Epidermal melanocyte (primary cell): ENCODE data around the gene SLC25A11.

ENCODE experiments used
- DNase-seq: peaks from one replicate; pipeline ENCODE4 v3.0.0; 2011; ENCODE audit warnings: low spot score; ENCODE audit not compliant: insufficient read length

Gene SLC25A11

DNA sequence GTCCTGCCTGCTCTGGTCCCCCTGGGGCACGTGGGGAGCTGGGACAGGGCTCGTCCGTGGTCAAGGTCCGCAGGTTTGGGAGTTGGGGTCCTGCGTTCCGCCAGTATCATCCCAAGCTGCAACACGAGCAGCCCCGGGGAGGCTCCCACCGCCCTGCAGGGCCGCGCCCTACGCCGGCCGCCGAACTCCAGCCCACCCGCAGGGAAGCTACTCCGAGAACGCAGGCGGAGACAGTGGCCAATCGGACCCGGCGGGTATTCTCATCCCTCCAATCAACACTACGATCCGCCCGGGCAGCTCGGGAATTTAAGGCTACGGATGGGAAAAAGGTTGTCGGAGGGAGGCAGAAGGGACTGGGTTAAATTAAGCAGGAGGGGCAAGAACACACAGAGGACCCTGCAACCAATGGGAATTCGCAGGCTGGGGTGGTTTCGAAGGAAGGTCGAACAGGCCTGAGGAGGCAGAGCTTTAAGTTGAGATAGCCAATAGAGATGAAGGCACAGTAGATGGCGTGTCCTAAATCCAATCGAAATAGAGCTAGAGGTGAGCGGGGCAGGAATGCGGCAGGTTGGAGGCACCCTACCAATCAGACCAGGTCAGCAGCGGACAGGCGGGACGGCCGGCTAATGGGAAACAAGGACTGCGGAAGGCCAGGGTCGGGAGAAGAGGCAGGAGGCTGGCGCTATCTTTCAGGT, 27.1 kb upstream of the SLC25A11 start:
- DNase-seq, result peak; percentile 99

DNA sequence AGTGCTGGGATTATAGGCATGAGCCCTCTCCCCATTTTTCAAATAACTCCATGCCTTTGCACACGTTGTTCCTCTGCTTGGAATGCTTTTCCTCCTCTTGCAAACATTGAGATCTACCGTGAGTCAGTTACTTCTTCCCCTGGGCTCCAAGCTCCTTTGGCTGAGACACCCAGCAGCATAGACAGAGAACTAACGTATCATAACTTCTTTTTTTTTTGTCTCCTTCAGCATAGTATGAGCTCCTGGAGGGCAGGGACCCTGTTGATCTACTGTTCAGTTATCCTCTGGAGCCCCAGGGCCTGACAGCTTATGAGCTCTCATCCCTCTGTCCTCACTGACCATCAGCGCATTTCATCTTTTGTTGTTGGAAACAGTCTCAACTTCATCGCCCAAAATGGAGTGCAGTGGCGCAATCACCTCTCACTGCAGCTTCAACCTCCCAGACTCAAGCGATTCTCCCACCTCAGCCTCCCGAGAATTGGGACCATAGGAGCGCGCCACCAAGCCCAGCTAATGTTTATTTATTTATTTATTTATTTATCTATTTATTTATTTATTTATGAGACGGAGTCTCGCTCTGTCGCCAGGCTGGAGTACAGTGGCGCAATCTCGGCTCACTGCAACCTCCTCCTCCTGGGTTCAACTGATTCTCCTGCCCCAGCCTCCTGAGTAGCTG, 25.6 kb upstream of the SLC25A11 start:
- DNase-seq, result no peak

DNA sequence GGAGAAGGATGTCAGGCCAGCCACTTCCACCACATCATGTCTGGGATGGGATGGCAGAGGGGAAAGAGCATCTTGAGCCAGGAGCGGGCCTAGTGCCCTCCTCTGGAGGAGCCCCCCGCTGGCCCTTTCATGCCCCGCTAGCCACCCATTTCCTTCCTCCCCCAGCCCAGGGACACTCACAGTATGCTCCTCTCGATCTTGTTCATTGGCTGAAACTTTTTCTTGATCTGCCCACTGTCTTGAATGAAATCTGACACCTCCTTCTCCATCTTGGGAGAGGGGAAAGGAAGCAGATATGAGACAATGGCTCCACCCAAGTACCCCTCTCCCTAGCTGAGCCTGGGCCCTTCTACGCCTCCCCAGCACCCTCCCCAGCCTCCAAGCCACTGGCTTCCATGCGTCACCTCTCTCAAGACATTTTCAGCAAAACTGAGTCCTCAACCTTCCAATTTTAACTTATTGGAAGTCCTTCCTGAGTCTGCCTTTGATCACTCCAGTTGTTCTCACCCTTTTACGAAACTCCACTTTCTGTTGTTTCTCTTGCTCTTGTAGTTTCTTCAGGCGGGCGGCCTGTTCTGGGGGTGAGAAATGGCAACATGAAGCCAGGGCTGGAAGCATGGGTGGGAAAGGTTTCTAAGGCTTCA, 20.6 kb upstream of the SLC25A11 start:
- DNase-seq, result no peak

DNA sequence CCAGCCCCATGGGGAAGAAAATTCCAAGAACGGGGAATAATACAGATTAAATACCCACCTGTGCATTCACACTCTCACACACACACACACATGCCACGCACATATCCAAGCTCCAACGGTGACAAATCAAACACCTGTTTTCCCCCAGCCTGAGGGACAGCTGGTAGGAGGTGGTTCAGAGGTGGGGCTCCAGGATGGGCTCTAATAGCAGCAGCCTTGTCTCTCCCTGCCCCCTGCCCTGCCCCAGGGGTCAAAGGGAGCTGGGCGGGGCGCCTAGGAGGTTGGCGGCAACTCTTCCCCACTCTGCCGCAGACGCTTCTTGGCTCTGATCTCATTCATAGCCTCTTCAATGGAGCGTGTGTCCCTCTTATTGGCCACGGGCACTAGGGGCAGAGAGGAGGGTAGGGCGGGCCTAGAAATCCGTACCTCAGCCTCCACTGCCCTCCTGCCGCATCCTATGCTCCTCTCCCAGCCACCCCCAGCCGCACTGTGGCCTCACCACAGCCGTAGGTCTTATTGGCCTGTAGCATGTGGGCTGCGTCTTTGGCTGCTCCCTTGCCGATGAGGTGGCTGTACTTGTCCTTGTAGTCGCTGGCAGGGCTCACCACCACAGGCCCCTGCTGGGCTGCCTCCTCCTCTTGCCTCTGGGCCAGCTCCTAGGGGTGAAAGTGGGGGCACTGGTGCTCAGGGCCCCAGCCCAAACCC, 19.6 kb upstream of the SLC25A11 start:
- no peak for DNase-seq

DNA sequence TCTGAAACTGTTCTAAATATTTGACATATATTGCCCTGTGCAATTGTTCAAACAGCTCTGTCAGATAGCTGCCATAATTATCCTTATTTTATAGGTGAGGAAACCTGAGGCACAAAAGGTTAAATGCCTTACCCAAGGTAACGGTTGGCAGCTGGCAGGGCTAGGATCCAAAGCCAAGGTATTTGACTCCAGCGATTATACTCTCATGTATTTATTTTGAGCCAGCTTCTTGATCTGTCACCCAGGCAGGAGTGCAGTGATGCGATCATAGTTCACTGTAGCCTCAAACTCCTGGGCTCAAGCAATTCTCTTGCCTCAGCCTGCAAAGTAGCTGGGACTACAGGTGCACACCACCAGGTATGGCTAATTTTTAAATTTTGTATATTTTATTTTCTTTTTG, 18.3 kb upstream of the SLC25A11 start:
- no peak for DNase-seq

DNA sequence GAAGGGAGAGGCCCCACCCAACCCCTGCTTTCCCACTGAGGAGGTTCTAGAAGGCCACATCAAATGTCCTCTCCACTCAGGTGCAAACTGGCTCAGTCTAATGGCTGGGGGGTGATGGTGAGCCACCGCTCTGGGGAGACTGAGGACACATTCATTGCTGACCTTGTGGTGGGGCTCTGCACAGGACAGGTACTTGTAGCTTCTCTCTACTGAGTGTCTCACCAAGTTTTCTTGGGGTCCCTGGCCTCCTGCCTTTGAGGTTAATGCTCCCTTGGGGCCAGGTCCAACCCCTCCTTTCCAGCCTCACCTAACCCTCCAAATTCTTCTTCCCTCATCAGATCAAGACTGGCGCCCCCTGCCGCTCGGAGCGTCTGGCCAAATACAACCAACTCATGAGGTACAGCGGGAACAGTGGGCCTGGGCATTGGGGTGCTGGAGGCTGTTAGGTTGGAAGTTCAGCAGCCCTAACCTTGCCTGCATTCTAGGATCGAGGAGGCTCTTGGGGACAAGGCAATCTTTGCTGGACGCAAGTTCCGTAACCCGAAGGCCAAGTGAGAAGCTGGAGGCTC, 16.7 kb upstream of the SLC25A11 start:
- no peak for DNase-seq

DNA sequence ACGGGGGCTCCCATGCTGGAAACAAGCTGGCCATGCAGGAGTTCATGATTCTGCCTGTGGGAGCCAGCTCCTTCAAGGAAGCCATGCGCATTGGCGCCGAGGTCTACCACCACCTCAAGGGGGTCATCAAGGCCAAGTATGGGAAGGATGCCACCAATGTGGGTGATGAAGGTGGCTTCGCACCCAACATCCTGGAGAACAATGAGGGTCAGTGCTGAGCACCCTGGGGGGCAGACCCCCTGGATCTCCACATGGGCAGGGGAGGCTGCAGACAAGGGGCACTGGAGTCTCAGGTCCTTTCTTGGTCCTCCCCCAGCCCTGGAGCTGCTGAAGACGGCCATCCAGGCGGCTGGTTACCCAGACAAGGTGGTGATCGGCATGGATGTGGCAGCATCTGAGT, 15.2 kb upstream of the SLC25A11 start:
- DNase-seq, result no peak

DNA sequence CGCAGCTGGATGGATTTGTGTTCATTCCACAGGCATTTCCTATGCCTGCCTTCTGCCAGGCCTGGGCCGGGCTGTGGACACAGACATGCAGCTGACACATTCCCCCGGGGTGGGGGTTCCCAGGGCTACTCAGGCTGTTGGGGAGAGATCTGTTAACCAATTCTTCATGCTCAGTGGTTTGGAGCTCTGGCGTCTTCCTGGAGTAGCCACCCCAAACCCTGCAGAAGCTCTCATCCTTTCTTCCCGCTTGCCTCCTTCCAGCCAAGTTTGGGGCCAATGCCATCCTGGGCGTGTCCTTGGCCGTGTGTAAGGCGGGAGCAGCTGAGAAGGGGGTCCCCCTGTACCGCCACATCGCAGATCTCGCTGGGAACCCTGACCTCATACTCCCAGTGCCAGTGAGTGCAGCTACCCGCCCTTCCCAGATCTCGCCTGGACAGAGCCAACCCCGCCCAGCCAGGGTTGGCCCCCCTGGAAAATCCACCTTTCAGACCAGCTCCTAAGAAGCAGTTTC, 13.7 kb upstream of the SLC25A11 start:
- no peak for DNase-seq

DNA sequence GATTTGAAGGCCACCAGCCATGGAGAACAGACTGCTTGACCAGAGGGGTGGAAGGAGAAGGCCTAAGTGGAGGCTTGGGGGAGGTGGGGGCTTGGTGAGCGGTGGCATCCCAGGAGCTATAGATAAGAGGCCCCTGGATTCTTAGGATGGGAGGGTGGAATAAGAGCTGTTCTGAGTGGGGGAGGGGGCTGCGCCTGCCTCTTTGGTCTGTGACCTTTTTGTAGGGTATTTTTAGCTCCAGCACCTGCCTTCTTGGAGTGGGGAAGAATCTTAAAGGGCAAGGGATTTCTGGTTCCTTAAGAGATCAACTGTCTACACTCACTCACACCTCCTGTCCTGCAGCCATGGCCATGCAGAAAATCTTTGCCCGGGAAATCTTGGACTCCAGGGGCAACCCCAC, 11.6 kb upstream of the SLC25A11 start:
- DNase-seq, result no peak

DNA sequence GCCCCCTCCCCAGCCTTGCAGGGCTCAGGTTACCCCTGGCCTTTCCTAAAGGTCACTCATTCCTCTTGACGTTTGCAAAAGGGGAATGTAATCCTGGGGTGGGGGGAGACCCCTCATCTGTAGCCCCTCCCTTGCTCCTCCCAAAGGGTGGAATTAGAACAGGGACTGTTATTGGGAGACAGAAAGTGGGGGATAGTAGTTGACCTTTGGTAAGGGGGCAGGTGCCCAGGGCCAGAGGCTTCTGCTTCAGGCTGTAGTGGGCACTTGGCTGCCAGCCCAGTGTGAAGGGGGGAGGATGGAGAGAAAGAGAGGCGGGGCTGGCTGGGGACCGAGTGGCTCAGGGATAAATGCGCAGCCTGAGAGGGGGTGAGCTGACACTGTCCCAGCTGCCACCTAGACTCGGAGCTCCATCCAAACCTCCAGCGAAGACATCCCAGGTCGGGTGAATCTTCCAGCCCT, 10.9 kb upstream of the SLC25A11 start, which contains the start of gene ENO3:
ENO3 (plus strand) TSS at position 374 of the 459 bp plus-strand sequence. CDS start 711 bp downstream, outside the sequence.
- no peak for DNase-seq

DNA sequence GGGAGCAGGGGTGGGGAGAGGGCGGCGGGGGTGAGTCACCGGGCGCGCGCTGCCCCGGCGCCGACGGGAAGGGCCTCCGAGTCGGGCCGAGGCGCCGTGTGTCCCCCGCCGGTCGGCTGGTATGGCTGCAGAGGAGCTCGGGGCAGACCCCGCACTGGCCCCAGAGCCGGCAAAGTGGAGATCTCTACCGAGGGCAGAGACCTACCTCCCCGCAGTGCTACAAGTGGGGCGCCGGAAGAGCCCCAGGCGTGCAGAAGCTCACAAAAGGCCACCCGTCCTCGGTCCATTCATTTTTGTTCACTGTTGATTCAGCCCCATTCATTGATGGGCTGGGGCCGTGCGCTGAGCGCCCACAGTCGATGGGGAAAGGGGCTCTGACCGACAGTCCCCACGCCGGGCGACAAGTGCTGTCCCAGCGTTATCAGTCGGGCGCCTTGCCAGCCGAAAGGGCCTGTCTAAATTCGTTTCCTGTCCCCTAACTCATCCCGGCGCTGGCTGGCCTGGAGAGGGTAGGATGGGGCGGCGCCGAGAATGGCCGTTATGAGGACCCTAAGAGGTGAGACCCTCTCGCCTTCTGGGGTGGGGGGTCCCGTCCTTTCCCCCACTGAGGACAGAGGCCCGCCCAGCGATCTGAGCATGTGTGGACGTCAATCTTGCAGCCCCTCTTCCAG, 10.4 kb upstream of the SLC25A11 start:
- no peak for DNase-seq

DNA sequence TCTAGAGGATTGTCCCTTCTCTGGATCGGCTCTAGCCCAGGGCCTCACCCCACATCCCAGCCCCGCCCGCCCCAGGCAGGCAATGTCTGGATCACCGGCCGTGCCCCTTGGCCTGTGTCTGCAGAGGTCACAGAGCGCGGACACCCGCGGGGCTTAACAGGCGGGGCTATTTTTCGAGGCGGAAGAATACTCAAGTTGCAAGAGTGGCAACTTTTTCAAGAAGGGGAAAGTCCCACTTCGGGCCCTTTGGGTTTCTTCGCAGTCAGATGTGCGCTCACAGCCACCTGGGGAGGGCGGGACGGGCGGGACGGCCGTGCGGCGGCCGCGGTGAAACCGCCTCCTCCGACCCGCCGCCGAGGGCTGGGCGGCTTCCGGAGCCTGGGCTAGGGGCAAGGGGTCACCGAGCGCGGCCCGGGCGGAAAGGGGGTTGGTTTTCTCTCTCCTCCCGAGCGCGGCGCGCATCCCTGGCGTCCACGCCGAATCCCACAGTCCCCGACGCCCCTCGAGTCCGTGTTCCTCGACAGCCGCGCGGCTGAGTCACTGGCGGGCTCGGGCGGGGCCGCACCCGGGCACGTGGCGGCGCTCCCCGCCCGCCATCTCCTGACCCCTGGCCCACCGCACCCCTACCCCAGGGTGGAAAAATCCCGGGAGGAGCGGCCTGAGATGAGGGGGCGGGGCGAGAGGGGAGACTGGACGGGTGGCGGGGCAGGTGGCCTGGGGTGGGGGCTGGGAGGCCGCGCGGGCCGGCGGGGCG, 9.7 kb upstream of the SLC25A11 start:
- DNase-seq, result peak; percentile 38

DNA sequence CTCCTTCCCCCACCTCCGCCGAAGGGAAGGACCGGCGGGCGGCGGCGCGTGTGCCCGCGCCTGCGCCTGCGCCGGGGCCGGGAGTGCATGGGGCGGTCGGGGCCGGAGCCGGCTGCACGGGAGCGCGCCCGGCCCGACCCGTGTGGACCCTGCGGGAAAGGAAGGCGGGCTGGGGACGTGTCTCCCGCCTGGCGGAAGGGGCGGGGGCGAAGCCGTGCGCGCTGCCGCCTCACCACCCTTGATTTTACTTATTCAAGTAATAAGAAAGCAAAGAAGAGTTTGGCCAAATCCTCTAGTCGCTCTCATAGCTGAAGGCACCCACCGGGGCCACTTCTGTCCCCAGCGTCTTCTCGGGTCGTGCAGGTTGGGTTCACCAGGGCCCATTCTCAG, 9.1 kb upstream of the SLC25A11 start:
- DNase-seq, result peak; percentile 97

DNA sequence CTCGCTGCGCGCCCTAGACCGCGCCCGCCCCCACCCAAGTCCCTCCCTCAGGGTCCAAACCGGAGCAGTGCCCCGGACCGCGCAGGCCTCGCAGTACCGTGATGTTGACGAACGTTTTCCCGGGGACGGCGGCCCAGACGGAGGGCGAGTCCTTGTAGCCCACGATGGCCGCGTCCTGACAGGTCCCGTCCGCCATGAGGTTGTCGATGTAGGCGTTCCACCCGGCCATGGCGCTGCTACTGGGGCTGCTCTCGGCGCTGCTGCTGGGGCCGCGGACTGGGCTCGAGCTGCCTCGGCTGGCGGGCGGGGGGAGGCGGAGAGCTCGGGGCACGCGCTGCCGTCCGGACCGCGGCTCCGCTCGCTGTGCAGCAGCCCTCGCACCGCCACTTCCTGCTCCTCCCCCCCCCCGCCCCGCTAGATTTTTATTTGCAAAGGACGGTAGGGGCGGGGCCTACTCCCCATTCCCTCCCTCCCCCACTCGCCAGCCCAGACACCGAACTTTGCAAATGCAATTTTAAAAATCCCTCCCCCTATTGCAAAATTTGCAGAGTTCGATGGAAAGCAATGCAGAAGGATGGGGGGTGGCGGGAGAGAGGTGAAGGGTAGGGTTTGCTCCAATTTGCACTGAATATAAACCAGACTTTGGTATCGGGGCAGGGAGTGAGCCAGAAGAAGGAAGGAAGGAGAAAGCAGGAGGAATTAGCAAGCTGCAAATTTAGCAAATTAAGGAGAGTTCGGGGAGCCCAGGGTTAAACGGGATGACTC, 8.5 kb upstream of the SLC25A11 start, which contains the start of gene PFN1:
PFN1 (minus strand) TSS at position 365 of the 765 bp plus-strand sequence; CDS start at position 229, 136 bp downstream.
- DNase-seq, result peak; percentile 93

DNA sequence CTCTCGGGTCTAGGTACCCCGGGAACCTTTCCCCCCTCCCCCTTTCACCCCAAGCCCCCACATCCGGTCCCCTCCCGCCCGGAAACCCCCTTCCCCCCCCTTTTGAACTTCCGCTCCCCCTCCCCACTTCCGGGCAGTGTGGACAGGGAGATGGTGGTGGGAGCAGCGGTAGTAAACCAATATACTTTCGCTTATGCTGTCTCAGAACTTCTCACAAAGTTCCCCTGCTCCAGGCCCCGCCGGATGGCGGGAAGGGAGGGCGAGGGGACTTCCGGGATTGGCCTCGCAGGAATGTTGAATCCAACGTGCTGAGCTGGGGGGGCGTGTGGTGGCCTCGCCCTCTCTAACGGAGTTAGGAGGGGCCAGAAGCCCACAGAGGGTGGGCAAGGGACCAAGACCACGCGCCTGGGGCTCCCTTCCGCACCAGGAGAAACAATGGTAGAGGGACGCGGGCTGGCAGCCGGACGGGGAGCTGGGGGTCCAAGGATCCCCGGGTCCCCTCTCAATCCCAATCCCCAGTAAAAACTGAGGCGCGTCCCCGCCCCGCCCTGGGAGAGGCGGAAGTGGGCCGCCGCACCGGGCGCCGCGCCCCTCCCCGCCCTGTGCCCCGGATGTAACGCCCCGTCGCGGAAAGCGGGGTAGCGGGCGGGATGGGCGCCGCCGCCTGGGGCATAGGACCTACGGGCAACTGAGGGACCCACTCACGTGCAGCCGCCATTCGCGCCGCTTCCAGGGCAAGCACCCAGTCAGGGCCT, 7.7 kb upstream of the SLC25A11 start:
- peak; percentile 21 for DNase-seq

DNA sequence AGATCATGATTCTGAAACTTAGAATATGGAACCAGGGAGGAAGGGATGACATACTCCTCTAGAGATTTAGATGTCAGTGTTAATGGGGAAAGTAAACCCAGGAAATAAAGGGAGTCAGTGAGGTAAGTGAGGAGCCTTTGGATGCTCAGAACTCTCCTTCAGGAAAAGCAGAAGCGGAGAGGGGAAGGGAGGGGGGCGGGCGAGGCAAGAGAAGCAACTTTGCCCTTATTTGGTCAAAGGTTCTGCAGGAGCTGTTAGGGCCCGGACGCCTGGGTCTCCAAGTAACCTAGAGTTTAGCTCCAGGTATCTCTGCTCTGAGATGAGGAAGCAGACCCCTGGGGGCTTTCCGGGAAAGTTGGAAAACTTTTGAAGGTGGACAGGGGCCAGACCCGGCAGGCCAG, 7.2 kb upstream of the SLC25A11 start:
- peak; percentile 12 for DNase-seq

DNA sequence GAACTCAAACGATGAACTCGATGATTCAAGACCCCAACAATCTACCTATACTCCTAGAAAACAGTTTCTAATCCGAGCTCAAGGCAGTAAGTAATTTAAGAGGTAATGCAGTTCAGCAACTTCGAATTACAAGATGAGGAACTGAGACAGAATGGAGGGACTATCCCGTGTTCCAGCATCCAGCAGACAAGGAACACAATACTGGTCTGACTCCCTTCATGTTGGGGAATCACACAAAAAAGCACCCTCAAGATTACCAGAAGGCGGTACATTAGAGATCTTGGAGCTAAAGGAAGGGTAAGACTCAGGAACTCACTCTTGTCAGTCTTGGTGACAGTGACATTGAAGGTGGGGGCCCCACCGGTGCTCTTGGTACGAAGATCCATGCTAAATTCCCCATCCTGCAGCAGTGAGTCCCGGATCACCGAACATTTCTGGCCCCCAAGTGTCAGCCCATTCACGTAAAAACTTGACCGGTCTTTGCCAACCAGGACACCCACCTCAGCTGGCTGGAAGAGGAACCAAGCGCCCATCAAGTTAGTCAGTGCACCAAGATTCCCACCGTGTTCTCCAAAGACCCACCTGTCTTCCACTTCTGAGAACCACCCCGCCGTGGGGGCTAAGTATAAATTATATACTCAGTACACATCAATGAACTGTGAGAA, 6.6 kb upstream of the SLC25A11 start:
- peak; percentile 4 for DNase-seq

DNA sequence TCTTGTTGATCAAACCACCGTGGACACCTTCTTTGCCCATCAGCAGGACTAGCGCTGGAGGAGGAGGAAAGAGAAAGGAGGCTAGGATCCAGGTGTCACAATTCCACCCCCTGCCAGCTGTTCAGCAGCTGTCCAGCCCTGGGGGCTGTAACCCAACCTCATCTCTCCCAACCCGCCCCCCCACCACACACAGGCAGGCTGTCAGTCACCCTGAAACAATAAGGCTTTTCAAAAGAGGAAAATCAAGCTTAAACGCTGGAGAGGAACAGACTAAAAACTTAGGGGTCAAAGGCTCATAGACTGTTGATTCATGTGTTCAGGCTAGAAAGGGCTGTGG, 6.1 kb upstream of the SLC25A11 start:
- peak; percentile 22 for DNase-seq
